B cell (primary cell): ENCODE data around the gene PRLR. TPM values are rescaled to one million over a fixed set of nuclear protein-coding genes. Genes with fewer than 3 reads are reported as not detected.

Experiments used
- ATAC-seq: fragments of 200-7000 bp; cut with Tn5 transposase; one replicate; pipeline ENCODE4 v1.10.0; 2021; ENCODE audit warnings: low read depth, mild to moderate bottlenecking, moderate number of reproducible peaks, moderate library complexity
- CTCF ChIA-PET: fragments of 350-600 bp; sonication (Branson Sonifier 250); formaldehyde crosslinking; loops from one replicate; lab custom pipeline; 2021; ENCODE audit warnings: antibody characterized with exemption, inconsistent platforms; lab: Charles Lee
- POLR2A ChIA-PET: fragments of 350-600 bp; sonication (Branson Sonifier 250); formaldehyde crosslinking; loops from one replicate; lab custom pipeline; 2021; ENCODE audit warnings: antibody characterized with exemption; lab: Charles Lee
- DNase-seq: peaks from one replicate; pipeline ENCODE4 v3.0.0; 2013
- H2AFZ ChIP-seq: 2 replicates; pipeline ENCODE4 v1.6.1; 2012; ENCODE audit warnings: mild to moderate bottlenecking, low read depth, low read length; ENCODE audit not compliant: insufficient read depth, poor library complexity, severe bottlenecking
- H3K27ac ChIP-seq, 2 donors: 1 replicate in 1 of 2; 2 replicates in 1 of 2; pipeline ENCODE4 v1.5.1; 2012 to 2013; ENCODE audit warnings: low read length in 2 of 2, mild to moderate bottlenecking in 2 of 2, moderate library complexity in 1 of 2
- H3K27me3 ChIP-seq, 4 experiments: fragments of 200-600 bp in 1 of 4; sonication (generic) in 1 of 4; replicated peaks in 1 of 4; 1 replicate in 2 of 4; 2 replicates in 2 of 4; pipeline versions ENCODE4 v1.6.1 to v1.7.0; 2013 to 2016; ENCODE audit warnings: low read length in 3 of 4, mild to moderate bottlenecking in 2 of 4, mixed read lengths in 1 of 4, moderate library complexity in 1 of 4; ENCODE audit not compliant: insufficient read depth in 4 of 4, control insufficient read depth in 3 of 4; ENCODE audit errors: control extremely low read depth in 1 of 4
- H3K36me3 ChIP-seq, 2 experiments: replicated peaks in 1 of 2; 1 replicate in 1 of 2; 2 replicates in 1 of 2; pipeline versions ENCODE4 v1.6.1 to v1.7.1; 2013; ENCODE audit warnings: low read length in 1 of 2; ENCODE audit not compliant: insufficient read depth in 2 of 2, control insufficient read depth in 1 of 2; ENCODE audit errors: control extremely low read depth in 1 of 2, extremely low read depth in 1 of 2
- H3K4me1 ChIP-seq, 2 donors: fragments of 200-600 bp in 1 of 2; sonication (generic) in 1 of 2; 1 replicate in 1 of 2; 2 replicates in 1 of 2; pipeline versions ENCODE4 v1.5.1 to v1.6.1; 2013 to 2017; ENCODE audit warnings: low read length in 2 of 2; ENCODE audit not compliant: control insufficient read depth in 2 of 2, insufficient read depth in 2 of 2
- H3K4me2 ChIP-seq: replicated peaks from 2 replicates; pipeline ENCODE3; 2012; ENCODE audit warnings: mild to moderate bottlenecking, low read depth, low read length; ENCODE audit not compliant: poor library complexity, severe bottlenecking
- H3K4me3 ChIP-seq, 5 experiments: fragments of 200-600 bp in 1 of 5; sonication (generic) in 1 of 5; 1 replicate in 3 of 5; 2 replicates in 2 of 5; pipeline versions ENCODE4 v1.5.1 to v1.7.0; 2011 to 2016; ENCODE audit warnings: low read length in 4 of 5, mild to moderate bottlenecking in 4 of 5, low read depth in 2 of 5, control low read depth in 1 of 5, moderate library complexity in 1 of 5; ENCODE audit not compliant: insufficient read depth in 1 of 5; ENCODE audit errors: control extremely low read depth in 1 of 5, extremely low read depth in 1 of 5
- H3K79me2 ChIP-seq: fragments of 200-600 bp; sonication (generic); one replicate; pipeline ENCODE4 v1.6.0; 2016; ENCODE audit warnings: low read length; ENCODE audit not compliant: control insufficient read depth, insufficient read depth
- H3K9ac ChIP-seq: fragments of 200-600 bp; sonication (generic); 2 replicates; pipeline ENCODE4 v1.6.1; 2017; ENCODE audit warnings: mild to moderate bottlenecking, low read length, moderate library complexity
- H3K9me3 ChIP-seq, 3 donors: one replicate each; pipeline versions ENCODE4 v1.6.1 to v1.7.1; 2013; ENCODE audit warnings: low read length in 2 of 3; ENCODE audit not compliant: control insufficient read depth in 2 of 3, insufficient read depth in 1 of 3; ENCODE audit errors: control extremely low read depth in 1 of 3
- H4K20me1 ChIP-seq: 2 replicates; pipeline ENCODE4 v1.6.0; 2012; ENCODE audit warnings: mild to moderate bottlenecking, low read length; ENCODE audit not compliant: insufficient read depth, control insufficient read depth, poor library complexity, severe bottlenecking
- H3K27ac Mint-ChIP-seq: one replicate; pipeline ENCODE4 v1.8.0; 2021; ENCODE audit warnings: mixed read lengths
- H3K27me3 Mint-ChIP-seq: one replicate; pipeline ENCODE4 v1.8.0; 2021; ENCODE audit warnings: mixed read lengths
- H3K4me1 Mint-ChIP-seq: one replicate; pipeline ENCODE4 v1.8.0; 2021; ENCODE audit warnings: mixed read lengths
- H3K4me3 Mint-ChIP-seq: one replicate; pipeline ENCODE4 v1.8.0; 2021; ENCODE audit warnings: mixed read lengths
- H3K9me3 Mint-ChIP-seq: one replicate; pipeline ENCODE4 v1.8.0; 2022; ENCODE audit warnings: mixed read lengths; ENCODE audit not compliant: insufficient read depth
- CTCF ChIP-seq: fragments of 200-600 bp; IDR thresholded peaks from one replicate; pipeline ENCODE4 v1.8.0; 2022; ENCODE audit warnings: antibody characterized with exemption, mild to moderate bottlenecking
- EZH2 ChIP-seq: IDR thresholded peaks from 2 replicates; pipeline ENCODE4 v1.6.1; 2012; ENCODE audit warnings: borderline replicate concordance, low read depth, mild to moderate bottlenecking, moderate library complexity, low read length; ENCODE audit not compliant: insufficient read depth, poor library complexity, severe bottlenecking
- WGBS: methylation state at CpG from one replicate; pipeline ENCODE4 v1.1.5; 2013; ENCODE audit warnings: missing lambda C conversion rate; ENCODE audit not compliant: insufficient coverage; 5-methylcytosine and 5-hydroxymethylcytosine counted together
- intact Hi-C: fragments of 100-400 bp; cut with micrococcal nuclease; formaldehyde crosslinking; loops from one replicate; pipeline ENCODE4 v1.10.0; 2022
- polyA plus RNA-seq: library from polyadenylated mRNA; depleted of rRNA; stranded (reverse); fragments of >200 nt; gene quantifications from 2 replicates; pipeline ENCODE4 v1.2.3, GENCODE V29; 2012
- total RNA-seq, 2 donors: library from RNA; stranded (reverse); fragments of 120-200 nt in 1 of 2; gene quantifications; 1 replicate in 1 of 2; 2 replicates in 1 of 2; pipeline versions ENCODE4 v1.2.3 to v1.2.4, GENCODE V29; 2013 to 2022

PRLR gene
- total and polyA plus RNA-seq, 2 donors (not counting 1 experiment from before 2014, with no cell fraction given), result 0.39 TPM; not detected in 1

GRCh38 chr5:35061211-35061770, 169.0 kb downstream of the PRLR start:
- intact Hi-C loops, result no loop called here
- Mint-ChIP-seq H3K4me1 (peaks cover 9% of the 10 kb centered on the region), H3K9me3 (no peaks in the 10 kb centered on the region), H3K27ac (no peak overlapping the region), H3K4me3 (no peak overlapping the region), H3K27me3 (peaks cover 3% of the 10 kb centered on the region)
- Histone ChIP-seq H2AFZ (no peak overlapping the region), H3K4me3 (no peak overlapping the region), H3K4me1 (peaks cover 5 to 7% of the 10 kb centered on the region in 2 donors), H3K36me3 (no peaks in the 10 kb centered on the region), H3K27ac (no peak overlapping the region), H3K9ac (no peak overlapping the region), H3K9me3 (no peaks in the 10 kb centered on the region), H3K4me2 (no peak overlapping the region), H3K27me3 (no peaks in the 10 kb centered on the region), H4K20me1 (no peaks in the 10 kb centered on the region), H3K79me2 (no peaks in the 10 kb centered on the region)
- no peak for ATAC-seq
- POLR2A ChIA-PET, result no interaction called here
- no peak for TF ChIP-seq EZH2
- no peak for TF ChIP-seq CTCF
- no peak for DNase-seq
- CTCF ChIA-PET, result no interaction called here
- WGBS, result no CpG with 5 or more reads among the region's 2 CpGs

DNA sequence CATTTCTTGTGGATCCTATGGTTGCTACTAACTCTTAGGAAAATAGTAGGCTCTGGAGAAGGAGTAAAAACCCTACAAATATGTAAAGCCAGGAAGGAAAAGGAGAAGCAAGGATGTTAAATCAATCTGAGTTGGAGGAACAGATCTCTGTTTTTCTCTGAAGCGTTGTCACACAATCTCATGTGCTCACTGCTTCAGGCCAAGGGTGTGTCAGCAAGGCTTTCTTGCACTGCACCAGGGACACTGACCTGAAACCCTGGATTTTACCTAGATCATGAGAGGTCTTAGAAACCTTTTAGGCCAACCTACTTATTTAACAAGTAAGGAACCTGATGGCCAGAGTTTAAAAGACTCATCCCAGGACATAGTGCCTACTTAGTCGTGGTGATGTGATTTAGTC, 170.1 kb downstream of the PRLR start:
- no peak overlapping the region for H3K27ac Mint-ChIP-seq
- ATAC-seq (no peak), DNase-seq (no peak)
- Histone ChIP-seq H3K9ac (no peak overlapping the region), H3K27ac (no peak overlapping the region), H3K79me2 (no peaks in the 10 kb centered on the region), H3K4me1 (no peaks in the 10 kb centered on the region), H4K20me1 (no peaks in the 10 kb centered on the region), H3K4me3 (no peak overlapping the region), H3K27me3 (no peaks in the 10 kb centered on the region), H3K9me3 (no peaks in the 10 kb centered on the region), H2AFZ (no peak overlapping the region), H3K4me2 (no peak overlapping the region), H3K36me3 (no peaks in the 10 kb centered on the region)
- ChIA-PET POLR2A (no interaction called here), CTCF (no interaction called here)
- 100% methylated on average over 1 of the region's 2 CpGs for WGBS
- H3K27me3 Mint-ChIP-seq, result peaks cover 3% of the 10 kb centered on the region
- no peaks in the 10 kb centered on the region for H3K9me3 Mint-ChIP-seq
- intact Hi-C loops, result no loop called here
- TF ChIP-seq EZH2, result no peak
- TF ChIP-seq CTCF, result no peak
- H3K4me1 Mint-ChIP-seq, result no peaks in the 10 kb centered on the region
- H3K4me3 Mint-ChIP-seq, result no peak overlapping the region
